Measurements from ENCODE around the gene GRAP2. TPM values are rescaled to one million over a fixed set of nuclear protein-coding genes. Genes with fewer than 3 reads are reported as not detected.

GRAP2 gene
- total and polyA plus RNA-seq, 2 of the 4 experiments (the other 2 are of a cell fraction): not detected

- 67% methylated on average over 1 of the region's 5 CpGs; no CpG with 5 or more reads in 1 of the 2 experiments for WGBS, 2 experiments (ENCODE audit: extremely low coverage in 2 of 2, insufficient read length in 1 of 2)
- no peak overlapping the region for H2BK120ac ChIP-seq (ENCODE audit: low read depth, low read length)
- no peak overlapping the region for H3K4ac ChIP-seq (ENCODE audit: low read depth, low read length)
- no peak overlapping the region for H3K18ac ChIP-seq (ENCODE audit: low read depth, low read length)
- H2AK9ac ChIP-seq (replicated peaks; ENCODE audit: low read depth, low read length, poor library complexity): no peak overlapping the region
- H3K27ac ChIP-seq (ENCODE audit: insufficient read depth, low read length): no peak overlapping the region
- no peaks in the 10 kb centered on the region; the same call in 1 of the 2 replicates for H4K20me1 ChIP-seq (ENCODE audit: insufficient read depth, low read length)
- H4K8ac ChIP-seq (ENCODE audit: low read depth in 2 of 2, low read length in 2 of 2): no peak overlapping the region
- no peak for TF ChIP-seq CTCF (conservative IDR thresholded peaks at IDR 0.05; ENCODE audit: low read depth, low read length)
- no peak for TF ChIP-seq CEBPB (IDR thresholded peaks at IDR 0.05; ENCODE audit: low read depth, low read length)
- TF ChIP-seq RAD21 (IDR thresholded peaks at IDR 0.05; ENCODE audit: low read length): no peak
- no peak for TF ChIP-seq USF2 (IDR thresholded peaks at IDR 0.05; ENCODE audit: low read depth, low read length)
- no peak for TF ChIP-seq MAFK (IDR thresholded peaks at IDR 0.05; ENCODE audit: low read depth, low read length)
- ChIA-PET POLR2A (ENCODE audit: unreplicated experiment) (no interaction called here), CTCF (no interaction called here)
- no peak overlapping the region for H3K56ac ChIP-seq (ENCODE audit: extremely low read depth, insufficient read depth, low read length)
- ATAC-seq (ENCODE audit: low read depth) (no peak), DNase-seq (no peak)
- H2BK20ac ChIP-seq (ENCODE audit: low read depth, low read length): no peak overlapping the region; the same call in 1 of the 2 replicates
- no peak overlapping the region for H4K5ac ChIP-seq (ENCODE audit: low read depth, low read length)
- H3K23ac ChIP-seq (ENCODE audit: low read depth, low read length): no peak overlapping the region
- intact Hi-C loops (cut with micrococcal nuclease) (no loop called here), in situ Hi-C loops (cut with MboI; ENCODE audit: low sequenced_read_pairs) (no loop called here), dilution Hi-C loops (cut with HindIII; ENCODE audit: low sequenced_read_pairs, unreplicated experiment) (no loop called here)
- no peak overlapping the region for H3K14ac ChIP-seq (replicated peaks; ENCODE audit: low read depth, low read length)
- no peaks in the 10 kb centered on the region for H3K79me1 ChIP-seq (ENCODE audit: low read depth in 1 of 2, low read length in 2 of 2)
- no peak overlapping the region for H4K91ac ChIP-seq (ENCODE audit: insufficient read depth, low read depth, low read length)
- H2BK5ac ChIP-seq (ENCODE audit: low read depth, low read length, poor library complexity, severe bottlenecking): no peak overlapping the region
- no peak overlapping the region for H2AK5ac ChIP-seq (ENCODE audit: low read depth, low read length)
- H3K9ac ChIP-seq (ENCODE audit: low read depth, low read length): no peak overlapping the region
- H2AFZ ChIP-seq (replicated peaks; ENCODE audit: low read length, poor library complexity): no peak overlapping the region
- no TSS peak for BruUV-seq (replicated peaks)
- H3K36me3 ChIP-seq (ENCODE audit: control insufficient read depth, insufficient read depth, low read length): no peaks in the 10 kb centered on the region
- H3K4me2 ChIP-seq (ENCODE audit: low read depth, low read length): no peak overlapping the region
- no peaks in the 10 kb centered on the region for H3K9me3 ChIP-seq (ENCODE audit: control insufficient read depth, insufficient read depth, low read length)
- H3K4me1 ChIP-seq (ENCODE audit: control insufficient read depth, insufficient read depth, low read length): peaks cover 3% of the 10 kb centered on the region; the same call in 1 of the 2 replicates
- H3K9me1 ChIP-seq (ENCODE audit: insufficient read depth, low read length): no peaks in the 10 kb centered on the region
- peaks cover 6% of the 10 kb centered on the region; the same call in 1 of the 2 replicates for H3K27me3 ChIP-seq (ENCODE audit: control insufficient read depth, insufficient read depth, low read length)
- 0 out of 3 replicates have a peak overlapping the region, but pooled peaks have one; percentile 48 for H2BK15ac ChIP-seq (ENCODE audit: low read depth, low read length)
- no peak overlapping the region for H3K4me3 ChIP-seq (ENCODE audit: insufficient read depth, low read depth, low read length)
Observed at GRCh38 chr22:39965748-39966147, 64.9 kb downstream of the GRAP2 start.
